SKM-1 (cell line): Measurements from ENCODE around the gene KRTAP5-6.

Source experiments
- DNase-seq: peaks from one replicate; lab custom pipeline; 2025; ENCODE audit not compliant: unreplicated experiment; lab: John Stamatoyannopoulos, UW

The KRTAP5-6 gene

GRCh38 chr11:1732418-1733008 is 35.5 kb downstream of the KRTAP5-6 start:
- DNase-seq, result no peak

GRCh38 chr11:1733009-1733715 is 36.2 kb downstream of the KRTAP5-6 start:
- DNase-seq, result no peak

GRCh38 chr11:1733716-1734640 is 37.0 kb downstream of the KRTAP5-6 start:
- DNase-seq, result no peak

- no peak for DNase-seq
Observed at GRCh38 chr11:1734641-1735081, 37.7 kb downstream of the KRTAP5-6 start.

- DNase-seq, result no peak
Observed at GRCh38 chr11:1735271-1735670, 38.3 kb downstream of the KRTAP5-6 start.

- no peak for DNase-seq
Observed at GRCh38 chr11:1736447-1736992, 39.5 kb downstream of the KRTAP5-6 start.

GRCh38 chr11:1737080-1737757 is 40.2 kb downstream of the KRTAP5-6 start:
- no peak for DNase-seq

GRCh38 chr11:1738380-1738779 is 41.4 kb downstream of the KRTAP5-6 start:
- no peak for DNase-seq

GRCh38 chr11:1739576-1739975 is 42.6 kb downstream of the KRTAP5-6 start:
- no peak for DNase-seq

GRCh38 chr11:1740786-1741530 is 44.0 kb downstream of the KRTAP5-6 start:
- no peak for DNase-seq

GRCh38 chr11:1741741-1742140 is 44.7 kb downstream of the KRTAP5-6 start:
- no peak for DNase-seq

- DNase-seq, result no peak
Observed at GRCh38 chr11:1742371-1742770, 45.4 kb downstream of the KRTAP5-6 start.

GRCh38 chr11:1742869-1743584 is 46.0 kb downstream of the KRTAP5-6 start:
- DNase-seq, result no peak

GRCh38 chr11:1743585-1744136 is 46.7 kb downstream of the KRTAP5-6 start:
- DNase-seq, result no peak

GRCh38 chr11:1744137-1744886 is 47.3 kb downstream of the KRTAP5-6 start:
- no peak for DNase-seq

- no peak for DNase-seq
Observed at GRCh38 chr11:1744891-1745700, 48.1 kb downstream of the KRTAP5-6 start.

GRCh38 chr11:1745701-1746320 is 48.8 kb downstream of the KRTAP5-6 start:
- no peak for DNase-seq
